ENCODE data around the gene FGF1. TPM values are rescaled to one million over a fixed set of nuclear protein-coding genes. Genes with fewer than 3 reads are reported as not detected.
A peak's percentile ranks its signal among the peaks of the same experiment; 100 is the strongest.

Gene FGF1
- total and polyA plus RNA-seq, 8 donors, result 0.03 to 0.90 (median 0.35) TPM

GRCh38 chr5:142645456-142645855, 40.4 kb downstream of the FGF1 start:
- no peak for FAIRE-seq
- intact Hi-C loops (cut with DNase I), result no loop called here
- no peak for DNase-seq

DNA sequence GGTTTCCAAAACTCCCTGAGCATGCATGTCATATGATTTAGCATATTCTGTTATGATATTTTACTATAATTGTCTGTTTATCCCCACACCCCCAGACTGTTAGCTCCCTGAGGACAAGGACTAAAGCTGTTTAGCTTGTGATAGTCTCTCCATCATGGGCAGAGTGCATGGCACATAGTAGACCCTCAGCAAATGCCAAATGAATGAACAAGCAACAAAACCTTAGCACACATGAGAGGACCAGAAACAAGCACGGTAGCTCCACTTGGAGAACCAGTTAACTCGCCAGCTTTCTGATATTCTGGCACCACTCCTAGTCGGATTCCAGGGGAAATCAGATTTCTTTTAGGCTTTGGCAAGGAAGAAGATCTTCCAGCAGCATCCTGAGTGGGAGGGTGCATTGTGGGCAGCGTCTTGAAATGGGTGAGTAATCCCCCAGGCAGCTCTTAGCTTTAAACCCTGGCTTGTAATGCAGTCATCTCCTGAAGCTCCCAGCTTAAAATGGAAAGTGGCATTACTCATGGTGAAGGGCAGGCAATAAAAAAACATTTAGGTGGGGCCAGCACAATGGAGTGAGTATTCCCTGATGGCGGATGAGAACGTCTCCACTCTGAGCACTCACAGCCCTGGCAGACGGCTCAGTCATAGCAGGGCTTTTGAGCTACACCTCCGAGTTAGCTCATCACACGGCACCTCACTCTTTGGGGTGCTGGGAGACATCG, 41.1 kb downstream of the FGF1 start:
- FAIRE-seq (no peak), DNase-seq (no peak)

More at GRCh38 chr5:142645456-142645855, 40.4 kb downstream of the FGF1 start:
- Histone ChIP-seq H3K36me3 (no peaks in the 10 kb centered on the region), H3K27me3 (no peaks in the 10 kb centered on the region), H3K27ac (no peak overlapping the region), H3K9me3 (no peaks in the 10 kb centered on the region), H3K4me1 (no peaks in the 10 kb centered on the region), H3K4me3 (no peak overlapping the region)
- TF ChIP-seq, protein P1, sequence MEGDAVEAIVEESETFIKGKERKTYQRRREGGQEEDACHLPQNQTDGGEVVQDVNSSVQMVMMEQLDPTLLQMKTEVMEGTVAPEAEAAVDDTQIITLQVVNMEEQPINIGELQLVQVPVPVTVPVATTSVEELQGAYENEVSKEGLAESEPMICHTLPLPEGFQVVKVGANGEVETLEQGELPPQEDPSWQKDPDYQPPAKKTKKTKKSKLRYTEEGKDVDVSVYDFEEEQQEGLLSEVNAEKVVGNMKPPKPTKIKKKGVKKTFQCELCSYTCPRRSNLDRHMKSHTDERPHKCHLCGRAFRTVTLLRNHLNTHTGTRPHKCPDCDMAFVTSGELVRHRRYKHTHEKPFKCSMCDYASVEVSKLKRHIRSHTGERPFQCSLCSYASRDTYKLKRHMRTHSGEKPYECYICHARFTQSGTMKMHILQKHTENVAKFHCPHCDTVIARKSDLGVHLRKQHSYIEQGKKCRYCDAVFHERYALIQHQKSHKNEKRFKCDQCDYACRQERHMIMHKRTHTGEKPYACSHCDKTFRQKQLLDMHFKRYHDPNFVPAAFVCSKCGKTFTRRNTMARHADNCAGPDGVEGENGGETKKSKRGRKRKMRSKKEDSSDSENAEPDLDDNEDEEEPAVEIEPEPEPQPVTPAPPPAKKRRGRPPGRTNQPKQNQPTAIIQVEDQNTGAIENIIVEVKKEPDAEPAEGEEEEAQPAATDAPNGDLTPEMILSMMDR (IDR thresholded peaks at IDR 0.05), result no peak
- ATAC-seq, result no peak
- WGBS, 2 donors, result 24 to 42% methylated on average over 1 of the region's 1 CpG

DNA sequence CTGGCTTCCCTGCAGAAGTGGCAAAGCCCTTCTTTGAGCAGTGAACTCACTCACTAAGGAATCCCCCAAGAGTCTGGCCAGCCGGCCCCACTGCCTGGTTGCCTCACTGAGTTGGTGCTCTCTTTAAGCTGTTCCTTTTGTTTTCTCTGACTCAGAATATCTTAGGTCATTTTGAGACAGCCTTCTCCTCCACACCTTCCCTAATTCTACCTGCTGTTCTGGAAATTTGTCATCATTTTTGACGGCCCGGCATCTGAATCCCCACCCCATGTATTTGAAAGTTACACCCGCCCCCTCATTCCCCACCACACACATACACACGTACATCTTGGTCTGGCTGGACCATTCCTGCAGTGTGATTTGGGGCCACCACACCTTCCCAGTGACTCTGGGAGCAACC, 41.8 kb downstream of the FGF1 start:
- FAIRE-seq, result no peak
- H3K4me1 ChIP-seq, result no peaks in the 10 kb centered on the region
- DNase-seq, result no peak
- H3K27me3 ChIP-seq, result no peaks in the 10 kb centered on the region
- TF ChIP-seq, protein P1 (IDR thresholded peaks at IDR 0.05), result no peak
- 57 to 67% methylated on average over 5 of the region's 5 CpGs for WGBS, 2 donors
- ATAC-seq, result no peak
- no peaks in the 10 kb centered on the region for H3K36me3 ChIP-seq
- H3K9me3 ChIP-seq, result no peaks in the 10 kb centered on the region
- H3K4me3 ChIP-seq, result no peak overlapping the region
- intact Hi-C loops (cut with DNase I), result no loop called here
- H3K27ac ChIP-seq, result no peak overlapping the region

More for the DNA sequence above, 41.1 kb downstream of the FGF1 start:
- no peak overlapping the region for H3K27ac ChIP-seq
- no peaks in the 10 kb centered on the region for H3K9me3 ChIP-seq
- 43 to 44% methylated on average over 10 of the region's 10 CpGs for WGBS, 2 donors
- no peaks in the 10 kb centered on the region for H3K4me1 ChIP-seq
- no peaks in the 10 kb centered on the region for H3K36me3 ChIP-seq
- TF ChIP-seq, protein P1 (IDR thresholded peaks at IDR 0.05), result no peak
- no peaks in the 10 kb centered on the region for H3K27me3 ChIP-seq
- no peak overlapping the region for H3K4me3 ChIP-seq
- intact Hi-C loops (cut with DNase I), result no loop called here
- peak in 3 of 4 donors; percentile 37 to 61 (median 38) for ATAC-seq

- intact Hi-C loops (cut with DNase I), result no loop called here
- DNase-seq (no peak), ATAC-seq (no peak), FAIRE-seq (no peak)
- Histone ChIP-seq H3K4me3 (no peak overlapping the region), H3K27me3 (no peaks in the 10 kb centered on the region), H3K36me3 (no peaks in the 10 kb centered on the region), H3K4me1 (no peaks in the 10 kb centered on the region), H3K27ac (no peak overlapping the region), H3K9me3 (no peaks in the 10 kb centered on the region)
- TF ChIP-seq, protein P1 (IDR thresholded peaks at IDR 0.05), result no peak
- WGBS, 2 donors, result 80 to 83% methylated on average over 5 of the region's 5 CpGs
Measured at GRCh38 chr5:142643634-142644033, 42.3 kb downstream of the FGF1 start.

DNA sequence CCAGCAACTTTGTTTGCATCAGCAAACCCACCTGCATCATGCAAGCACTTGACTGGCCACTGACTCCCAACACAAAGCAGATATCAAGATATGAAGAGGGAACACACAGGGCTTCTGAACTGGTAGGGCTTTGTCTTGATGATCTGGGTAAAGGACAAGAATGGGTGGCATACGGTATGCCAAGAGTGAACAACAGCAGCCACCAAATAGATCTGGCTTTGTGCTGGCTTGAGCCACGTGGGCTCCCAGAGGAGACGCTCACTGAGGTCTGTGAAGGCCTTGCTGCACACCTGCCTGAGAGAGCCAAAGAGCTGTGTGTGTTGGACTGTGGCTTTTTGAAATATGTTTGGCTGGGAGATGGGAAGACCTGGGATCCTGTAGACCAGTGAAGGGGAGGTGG, 43.5 kb downstream of the FGF1 start:
- no peaks in the 10 kb centered on the region for H3K4me1 ChIP-seq
- DNase-seq (no peak), FAIRE-seq (no peak), ATAC-seq (no peak)
- H3K36me3 ChIP-seq, result no peaks in the 10 kb centered on the region
- WGBS, 2 donors, result 56 to 82% methylated on average over 3 of the region's 3 CpGs
- H3K27ac ChIP-seq, result no peak overlapping the region
- no peak overlapping the region for H3K4me3 ChIP-seq
- intact Hi-C loops (cut with DNase I), result no loop called here
- TF ChIP-seq, protein P1 (IDR thresholded peaks at IDR 0.05), result no peak
- H3K27me3 ChIP-seq, result no peaks in the 10 kb centered on the region
- H3K9me3 ChIP-seq, result no peaks in the 10 kb centered on the region
